Hepatocyte (in vitro differentiated cells): Measurements from ENCODE around the gene CCDC24.

Experiments
- EZH2 ChIP-seq: fragments of 200-600 bp; sonication (generic); IDR thresholded peaks from 2 replicates; pipeline ENCODE4 v1.6.1; 2016; ENCODE audit warnings: antibody characterized with exemption, mild to moderate bottlenecking, borderline replicate concordance
- TF ChIP-seq, protein P1 (sequence below): fragments of 200-600 bp; sonication (generic); IDR thresholded peaks from 2 replicates; pipeline ENCODE4 v1.5.1; 2016; ENCODE audit warnings: antibody characterized with exemption, mild to moderate bottlenecking; ENCODE audit not compliant: poor library complexity

DNA sequence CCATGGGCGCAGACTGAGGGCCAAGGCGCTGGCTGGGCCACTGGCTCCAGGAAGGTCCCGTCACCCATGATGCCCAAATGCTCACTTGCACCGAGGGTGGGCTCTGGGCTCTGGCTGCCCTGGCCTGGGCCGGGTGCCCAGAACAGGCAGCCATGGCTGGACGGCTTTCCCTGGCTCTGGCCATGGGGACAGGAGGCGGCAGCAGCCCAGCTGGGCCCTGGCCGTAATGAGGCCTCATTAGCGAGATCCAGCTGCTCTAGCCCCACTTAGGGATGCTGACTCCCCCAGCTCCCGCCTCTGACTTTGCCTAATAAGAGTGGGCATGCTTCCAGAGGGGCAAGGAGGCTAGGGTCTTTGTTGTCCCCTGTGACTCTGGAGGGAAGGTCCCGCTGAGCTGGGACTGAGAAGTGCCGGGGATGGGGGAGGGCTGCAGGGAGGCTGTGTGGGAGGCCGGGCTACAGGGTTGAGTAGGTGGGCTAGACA lies 28.1 kb downstream of the CCDC24 start:
- TF ChIP-seq, protein P1, sequence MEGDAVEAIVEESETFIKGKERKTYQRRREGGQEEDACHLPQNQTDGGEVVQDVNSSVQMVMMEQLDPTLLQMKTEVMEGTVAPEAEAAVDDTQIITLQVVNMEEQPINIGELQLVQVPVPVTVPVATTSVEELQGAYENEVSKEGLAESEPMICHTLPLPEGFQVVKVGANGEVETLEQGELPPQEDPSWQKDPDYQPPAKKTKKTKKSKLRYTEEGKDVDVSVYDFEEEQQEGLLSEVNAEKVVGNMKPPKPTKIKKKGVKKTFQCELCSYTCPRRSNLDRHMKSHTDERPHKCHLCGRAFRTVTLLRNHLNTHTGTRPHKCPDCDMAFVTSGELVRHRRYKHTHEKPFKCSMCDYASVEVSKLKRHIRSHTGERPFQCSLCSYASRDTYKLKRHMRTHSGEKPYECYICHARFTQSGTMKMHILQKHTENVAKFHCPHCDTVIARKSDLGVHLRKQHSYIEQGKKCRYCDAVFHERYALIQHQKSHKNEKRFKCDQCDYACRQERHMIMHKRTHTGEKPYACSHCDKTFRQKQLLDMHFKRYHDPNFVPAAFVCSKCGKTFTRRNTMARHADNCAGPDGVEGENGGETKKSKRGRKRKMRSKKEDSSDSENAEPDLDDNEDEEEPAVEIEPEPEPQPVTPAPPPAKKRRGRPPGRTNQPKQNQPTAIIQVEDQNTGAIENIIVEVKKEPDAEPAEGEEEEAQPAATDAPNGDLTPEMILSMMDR = no peak
- no peak for TF ChIP-seq EZH2
